ENCODE data around the gene CRYBG2.
A peak's percentile ranks its signal among the peaks of the same experiment; 100 is the strongest.

The CRYBG2 gene

DNA sequence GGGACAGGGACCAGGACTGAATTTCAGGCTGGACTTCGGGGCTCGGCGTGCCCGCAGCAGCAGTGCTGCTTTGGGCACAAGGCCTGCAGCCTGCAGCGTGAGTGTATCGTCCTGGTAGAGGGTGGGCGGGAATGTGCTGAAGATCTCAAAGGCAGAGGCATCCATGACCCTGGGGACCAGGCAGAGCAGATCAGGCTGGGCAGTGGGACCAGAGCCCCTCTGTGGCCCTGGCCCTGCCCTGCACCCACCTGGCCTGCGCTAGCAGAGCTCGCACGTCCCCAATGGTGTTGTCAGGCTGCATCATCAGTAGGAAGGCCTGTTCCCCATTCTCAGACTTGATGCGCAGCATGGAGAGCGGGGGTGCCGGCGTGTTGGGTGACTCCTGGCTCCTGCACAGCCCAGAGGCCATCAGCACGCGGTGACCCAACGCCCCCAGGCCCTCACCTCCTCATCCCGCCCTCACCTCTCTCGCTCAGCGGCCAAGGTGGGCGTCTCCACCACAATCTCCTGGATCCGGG lies 71.5 kb downstream of the CRYBG2 start:
- no peak for DNase-seq (ENCODE audit: low read depth in 2 of 2, low spot score in 1 of 2)

DNA sequence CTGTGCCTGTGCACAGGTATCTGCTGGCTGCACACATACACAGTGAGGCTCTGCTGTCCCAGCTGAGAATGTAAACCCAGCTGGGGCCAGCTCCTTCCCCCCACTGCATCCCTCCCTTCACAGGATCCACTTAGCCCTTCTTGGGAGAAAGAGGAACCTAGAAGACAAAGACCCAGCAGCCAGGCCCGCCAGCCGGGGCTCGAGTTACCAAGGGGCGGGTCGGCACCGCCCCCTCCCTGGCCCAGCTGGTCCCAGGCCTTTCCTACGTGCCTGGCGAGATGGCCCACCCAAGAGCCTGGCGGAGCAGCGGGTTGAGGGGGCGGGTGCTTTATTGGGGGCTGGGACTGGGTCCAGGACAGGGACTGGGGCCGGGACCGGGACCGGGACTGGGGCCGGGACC lies 72.0 kb downstream of the CRYBG2 start:
- no peak for DNase-seq (ENCODE audit: low read depth in 2 of 2, low spot score in 1 of 2)

DNA sequence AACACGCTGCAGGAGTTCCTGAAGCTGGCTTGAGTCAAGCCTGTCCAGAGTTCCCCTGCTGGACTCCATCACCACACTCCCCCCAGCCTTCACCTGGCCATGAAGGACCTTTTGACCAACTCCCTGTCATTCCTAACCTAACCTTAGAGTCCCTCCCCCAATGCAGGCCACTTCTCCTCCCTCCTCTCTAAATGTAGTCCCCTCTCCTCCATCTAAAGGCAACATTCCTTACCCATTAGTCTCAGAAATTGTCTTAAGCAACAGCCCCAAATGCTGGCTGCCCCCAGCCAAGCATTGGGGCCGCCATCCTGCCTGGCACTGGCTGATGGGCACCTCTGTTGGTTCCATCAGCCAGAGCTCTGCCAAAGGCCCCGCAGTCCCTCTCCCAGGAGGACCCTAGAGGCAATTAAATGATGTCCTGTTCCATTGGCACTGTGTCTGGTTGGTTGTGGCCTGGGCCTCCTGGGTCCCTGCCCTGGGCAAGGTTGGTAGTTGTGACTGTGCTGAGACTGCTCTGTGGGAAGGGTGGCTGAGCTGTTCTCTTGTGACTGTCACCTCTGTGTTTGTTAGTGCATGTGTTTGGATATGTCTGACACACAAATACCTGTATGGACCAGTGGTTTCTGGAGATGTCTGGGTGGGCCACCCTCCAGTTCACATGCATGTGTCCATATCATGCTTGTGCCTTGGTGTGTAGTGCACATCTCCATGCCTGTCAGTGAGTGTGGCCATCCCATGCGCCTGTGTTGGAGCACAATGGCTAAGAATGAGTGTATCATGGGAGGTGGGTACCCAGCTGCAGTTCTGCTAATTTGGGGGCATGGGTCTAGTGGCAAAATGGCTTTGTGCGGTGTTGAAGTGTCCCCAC lies 72.6 kb downstream of the CRYBG2 start:
- no peak for DNase-seq (ENCODE audit: low read depth in 2 of 2, low spot score in 1 of 2)

DNA sequence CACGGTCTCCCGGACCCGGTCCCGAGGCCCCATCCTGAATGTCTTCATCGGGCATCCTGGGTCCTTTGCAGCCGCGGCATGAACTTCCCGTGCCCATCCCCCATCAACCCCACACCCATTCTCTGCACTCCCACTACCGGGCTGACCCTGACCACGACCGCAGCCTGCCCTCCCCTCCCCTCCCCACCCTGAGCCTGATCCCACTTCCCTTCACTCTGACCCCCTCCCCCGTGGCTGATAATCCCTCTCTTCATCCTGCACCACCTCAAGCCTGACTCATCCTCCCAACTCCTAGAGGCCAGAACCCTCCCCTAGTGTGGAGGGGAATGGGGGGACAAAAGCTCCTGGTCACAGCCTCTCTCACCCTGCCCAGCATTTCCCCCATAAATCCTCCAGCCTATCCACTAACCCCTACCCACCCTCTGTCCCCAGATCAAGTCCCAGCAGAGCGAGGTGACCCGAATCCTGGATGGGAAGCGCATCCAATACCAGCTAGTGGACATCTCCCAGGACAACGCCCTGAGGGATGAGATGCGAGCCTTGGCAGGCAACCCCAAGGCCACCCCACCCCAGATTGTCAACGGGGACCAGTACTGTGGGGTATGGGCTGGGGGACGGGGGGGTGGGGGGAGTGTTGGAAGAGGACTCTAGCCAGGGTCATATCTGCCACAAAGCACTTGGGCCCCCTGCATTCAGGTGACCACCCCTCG lies 73.4 kb downstream of the CRYBG2 start:
- no peak for DNase-seq (ENCODE audit: low read depth in 2 of 2, low spot score in 1 of 2)

DNA sequence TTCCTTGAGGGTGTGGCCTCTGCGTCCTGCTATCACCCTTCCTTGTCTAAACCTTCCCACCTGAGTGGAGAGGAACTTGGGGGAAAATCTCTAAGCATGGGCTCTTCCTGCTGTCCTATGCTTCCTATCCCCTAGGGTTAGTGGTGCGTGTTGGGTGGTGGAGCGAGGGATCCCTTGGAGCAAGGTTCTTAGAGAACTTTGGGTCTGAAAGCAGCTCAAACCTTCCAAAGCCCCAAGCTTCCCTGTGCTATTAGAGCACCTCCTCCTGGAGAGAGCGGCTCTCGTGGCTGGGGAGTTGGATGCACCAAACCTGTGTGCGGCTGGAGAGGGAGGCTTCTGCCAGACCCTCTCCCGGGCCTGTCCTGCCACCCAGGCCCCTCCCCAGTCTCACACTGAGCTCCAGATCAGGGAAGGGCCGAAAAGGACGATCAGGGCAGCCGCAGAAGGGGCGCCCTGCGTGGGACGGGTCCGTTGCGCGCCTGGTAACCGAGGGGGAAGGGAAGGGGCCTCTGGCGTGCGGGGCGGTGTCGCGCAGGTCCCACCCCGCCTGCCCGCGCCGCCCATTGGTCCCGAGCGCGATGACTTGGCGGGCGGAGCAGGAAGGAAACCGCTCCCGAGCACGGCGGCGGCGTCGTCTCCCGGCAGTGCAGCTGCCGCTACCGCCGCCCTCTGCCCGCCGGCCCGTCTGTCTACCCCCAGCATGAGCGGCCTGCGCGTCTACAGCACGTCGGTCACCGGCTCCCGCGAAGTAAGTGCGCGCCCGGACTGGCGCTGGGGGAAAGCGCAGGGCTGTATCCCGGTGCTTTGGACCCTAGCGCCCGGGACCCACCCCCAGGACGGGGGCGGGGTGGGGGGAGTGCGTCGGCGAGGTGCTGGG lies 74.2 kb downstream of the CRYBG2 start, which contains the start of gene SH3BGRL3:
SH3BGRL3 (plus strand) TSS at position 631 of the 877 bp plus-strand sequence; CDS start at position 701, 70 bp downstream.
- peak; percentile 56 to 73 for DNase-seq (ENCODE audit: low read depth in 2 of 2, low spot score in 1 of 2)

DNA sequence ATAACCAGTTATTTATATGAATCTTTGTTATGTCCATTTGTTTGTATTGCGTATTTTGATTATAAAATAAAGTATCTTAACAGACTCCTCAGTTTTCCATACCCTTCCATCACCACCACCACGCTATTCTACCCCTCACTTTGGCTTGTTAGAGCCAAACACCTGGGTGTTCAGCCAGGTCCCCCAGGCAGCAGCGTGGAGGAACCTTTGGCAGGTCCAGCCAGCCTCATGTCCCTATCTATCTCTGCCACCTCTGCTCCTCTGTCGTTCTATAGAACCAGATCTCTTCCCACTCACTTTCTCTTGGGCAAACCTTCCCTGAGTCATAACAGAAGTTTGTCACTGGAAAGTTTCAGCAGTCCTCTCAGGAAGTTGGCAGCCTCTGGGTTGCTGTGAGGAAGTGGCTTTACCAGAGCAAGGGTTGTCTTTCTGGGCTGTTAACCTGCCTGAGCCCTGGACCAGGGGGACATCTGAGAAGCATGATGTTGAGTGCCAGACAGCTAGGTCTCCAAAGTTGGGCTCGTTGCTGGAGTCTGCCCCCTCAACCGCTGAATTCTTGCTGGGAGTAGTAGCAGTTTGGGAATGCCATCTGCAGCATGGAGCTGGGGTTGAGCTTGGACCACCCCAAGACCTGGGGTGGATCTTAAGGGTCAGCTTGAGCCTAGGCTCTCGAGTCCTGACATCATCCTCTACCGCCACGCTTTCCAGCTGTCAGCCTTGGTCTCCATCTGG lies 75.0 kb downstream of the CRYBG2 start:
- no peak for DNase-seq (ENCODE audit: low read depth in 2 of 2, low spot score in 1 of 2)

DNA sequence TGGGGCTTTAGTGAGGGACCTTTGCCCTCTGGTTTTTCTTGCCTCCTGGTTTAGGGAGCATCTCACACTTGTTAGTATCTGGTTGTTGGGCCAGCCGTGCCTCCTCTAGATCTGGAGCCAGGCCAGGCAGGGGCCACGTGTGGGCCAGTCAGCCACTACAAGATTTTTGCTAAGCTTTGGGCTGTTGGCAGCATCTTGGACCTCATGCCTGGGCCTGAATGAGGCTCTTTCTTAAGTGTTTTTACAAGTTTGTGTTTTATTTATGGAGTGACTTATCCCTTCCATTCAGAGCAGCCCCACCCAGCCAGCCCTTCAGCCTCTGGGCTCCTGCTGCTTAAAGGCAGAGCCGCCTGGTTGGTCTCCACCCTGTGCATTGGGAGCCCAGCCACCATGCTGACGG lies 75.6 kb downstream of the CRYBG2 start:
- no peak for DNase-seq (ENCODE audit: low read depth in 2 of 2, low spot score in 1 of 2)

DNA sequence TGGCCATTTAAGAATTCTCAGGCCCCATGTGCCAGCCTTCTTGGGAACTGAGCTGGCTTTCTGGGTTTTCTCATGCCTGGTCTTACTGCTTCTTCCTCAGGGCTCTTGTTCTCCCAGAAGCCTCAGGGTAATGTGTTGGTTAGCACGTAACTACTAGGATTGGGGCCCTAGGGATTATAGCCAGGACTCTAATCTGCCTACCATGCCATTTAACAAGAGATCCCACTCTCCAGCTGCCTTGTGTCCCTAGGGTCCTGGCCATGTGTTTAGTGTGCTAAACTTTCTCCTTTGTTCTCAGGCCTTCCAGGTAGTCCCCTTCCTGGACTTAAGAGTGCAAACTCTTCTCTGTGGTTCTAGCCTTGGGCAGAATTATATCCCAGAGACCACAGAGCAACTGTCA lies 76.2 kb downstream of the CRYBG2 start:
- DNase-seq (ENCODE audit: low read depth in 2 of 2, low spot score in 1 of 2), result no peak

DNA sequence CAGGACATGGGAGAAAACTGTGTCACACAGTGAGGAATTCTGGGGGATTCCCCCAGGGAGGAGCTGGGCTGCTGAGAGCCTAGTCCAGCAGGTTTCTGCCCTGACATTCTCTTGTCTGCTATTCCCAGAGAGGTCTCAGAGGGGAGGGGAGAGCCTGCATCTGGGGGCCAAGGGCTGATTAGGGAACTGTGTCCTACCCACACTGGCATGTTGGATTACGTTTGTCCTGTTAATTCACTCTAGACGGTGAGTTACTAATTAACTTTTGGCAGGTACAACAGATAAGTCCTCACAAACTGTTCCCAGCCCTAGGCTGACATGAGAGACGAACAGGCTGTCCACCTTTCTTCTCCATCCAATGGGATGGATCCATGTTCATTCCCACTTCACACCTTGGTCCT lies 76.7 kb downstream of the CRYBG2 start:
- no peak for DNase-seq (ENCODE audit: low read depth in 2 of 2, low spot score in 1 of 2)

DNA sequence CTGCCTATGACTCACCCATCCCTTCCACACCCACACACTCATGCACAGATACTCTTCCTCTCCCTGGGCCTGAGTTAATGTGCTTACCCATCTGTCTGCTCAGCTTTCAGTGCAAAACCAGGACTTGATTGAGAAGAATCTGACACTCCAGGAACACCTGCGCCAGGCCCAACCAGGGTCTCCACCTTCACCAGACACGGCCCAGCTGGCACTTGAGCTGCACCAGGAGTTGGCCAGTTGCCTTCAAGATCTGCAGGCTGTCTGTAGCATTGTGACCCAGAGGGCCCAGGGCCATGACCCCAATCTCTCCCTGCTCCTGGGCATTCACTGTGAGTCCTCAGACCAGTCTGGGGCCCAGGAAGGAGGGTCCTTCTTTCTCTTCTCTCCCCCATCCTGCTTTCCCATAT lies 77.5 kb downstream of the CRYBG2 start:
- DNase-seq (ENCODE audit: low read depth in 2 of 2, low spot score in 1 of 2), result no peak

DNA sequence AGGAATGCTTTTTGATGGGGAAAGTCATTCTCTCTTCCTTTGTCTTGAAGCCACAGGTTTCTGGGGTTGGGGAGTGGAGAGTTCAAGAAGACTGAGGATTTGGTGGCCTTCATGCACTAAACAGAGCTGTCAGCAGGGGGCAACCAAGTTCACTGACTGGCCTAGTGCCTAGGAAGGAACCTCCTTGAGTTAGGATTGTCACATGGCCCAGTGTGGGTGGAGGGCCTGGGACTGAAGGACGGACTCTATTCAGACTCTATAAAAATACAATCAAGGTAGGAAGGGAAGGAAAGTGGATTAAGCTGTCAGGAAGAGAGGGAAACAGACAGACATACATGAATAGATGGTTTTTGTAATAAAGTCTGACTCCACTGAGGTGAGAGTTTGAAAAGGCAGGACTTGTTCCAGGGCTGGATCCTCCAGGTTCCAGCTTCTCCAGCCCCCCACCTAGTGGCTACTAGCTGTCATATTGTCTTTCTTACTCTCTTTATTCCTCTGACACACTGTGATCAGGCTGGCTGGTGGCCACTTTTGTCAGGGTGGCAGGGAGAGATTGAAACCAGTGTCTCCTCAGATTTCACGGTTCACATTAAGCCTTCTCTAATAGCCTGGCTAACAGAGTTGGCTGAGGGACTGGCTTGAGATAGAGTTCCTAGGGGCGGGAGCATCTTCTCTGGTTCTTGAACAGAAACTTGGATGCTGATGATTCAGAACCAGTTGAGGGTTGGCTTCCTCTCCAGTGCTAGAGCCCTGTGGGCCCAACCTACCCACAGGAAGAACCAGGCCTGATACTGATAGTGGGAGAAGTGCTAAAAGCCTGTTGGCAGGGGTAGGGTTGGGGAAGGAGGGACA lies 78.1 kb downstream of the CRYBG2 start:
- DNase-seq (ENCODE audit: low read depth in 2 of 2, low spot score in 1 of 2), result peak in 1 of 2 donors; percentile 55

DNA sequence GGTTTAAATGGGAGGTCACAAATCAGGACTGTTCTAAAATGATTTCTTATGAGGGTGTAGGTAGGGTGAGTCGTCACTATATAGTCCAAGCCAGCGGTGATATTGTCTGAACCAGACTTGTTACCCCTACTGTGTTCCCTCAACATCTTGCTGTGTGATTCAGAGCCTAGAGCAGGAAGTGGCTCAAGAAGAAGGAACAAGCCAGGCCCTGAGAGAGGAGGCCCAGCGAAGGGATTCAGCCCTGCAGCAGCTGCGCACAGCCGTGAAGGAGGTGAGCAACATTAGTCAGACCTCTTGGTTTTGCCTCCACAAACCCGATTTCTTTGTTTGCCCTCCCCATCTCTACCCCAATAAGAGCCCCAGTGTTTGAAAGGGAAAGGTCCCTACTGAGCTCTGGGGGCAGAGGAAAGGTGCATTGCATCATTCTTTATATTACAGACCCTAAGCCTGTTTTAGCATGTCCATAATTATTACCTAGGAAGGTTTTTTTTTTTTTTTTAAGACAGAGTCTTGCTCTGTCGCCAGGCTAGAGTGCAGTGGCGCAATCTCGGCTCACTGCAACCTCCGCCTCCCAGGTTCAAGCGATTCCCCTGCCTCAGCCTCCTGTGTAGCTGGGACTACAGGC lies 79.0 kb downstream of the CRYBG2 start:
- DNase-seq (ENCODE audit: low read depth in 2 of 2, low spot score in 1 of 2), result no peak
